ENCODE results near the gene FXR2. TPM values are rescaled to one million over a fixed set of nuclear protein-coding genes. Genes with fewer than 3 reads are reported as not detected.
"Not testable (repeated sequence)": the region's sequence is repeated elsewhere in the genome, so short reads cannot be mapped to it uniquely, and the experiment has no call there.

FXR2 gene
- total RNA-seq, 1 experiment from 2014 or later, result 35.1 TPM

DNA sequence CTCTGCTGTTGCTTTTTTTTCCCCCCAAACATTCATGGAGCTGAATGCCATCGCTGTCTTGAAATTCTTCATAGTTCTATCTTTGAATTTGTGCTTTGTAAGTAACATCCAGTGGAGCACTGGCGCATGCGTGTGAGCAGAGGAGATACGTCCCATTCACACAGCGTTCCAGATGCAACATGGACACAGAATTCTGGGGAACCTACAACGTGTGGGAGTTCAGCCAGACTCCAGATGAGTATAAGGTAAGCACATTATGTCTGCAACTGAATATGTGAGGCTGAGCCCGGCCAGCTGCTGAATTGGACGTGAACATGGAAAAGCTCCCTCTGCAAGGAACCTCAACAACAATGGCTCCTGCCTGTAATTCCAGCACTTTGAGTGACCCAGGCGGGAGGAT lies 31.8 kb upstream of the FXR2 start (continued):
- TF ChIP-seq, protein P1, sequence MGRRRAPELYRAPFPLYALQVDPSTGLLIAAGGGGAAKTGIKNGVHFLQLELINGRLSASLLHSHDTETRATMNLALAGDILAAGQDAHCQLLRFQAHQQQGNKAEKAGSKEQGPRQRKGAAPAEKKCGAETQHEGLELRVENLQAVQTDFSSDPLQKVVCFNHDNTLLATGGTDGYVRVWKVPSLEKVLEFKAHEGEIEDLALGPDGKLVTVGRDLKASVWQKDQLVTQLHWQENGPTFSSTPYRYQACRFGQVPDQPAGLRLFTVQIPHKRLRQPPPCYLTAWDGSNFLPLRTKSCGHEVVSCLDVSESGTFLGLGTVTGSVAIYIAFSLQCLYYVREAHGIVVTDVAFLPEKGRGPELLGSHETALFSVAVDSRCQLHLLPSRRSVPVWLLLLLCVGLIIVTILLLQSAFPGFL (CRISPR knock-in tag; IDR thresholded peaks at IDR 0.05; ENCODE audit: borderline replicate concordance), result no peak
- TF ChIP-seq, protein P2, sequence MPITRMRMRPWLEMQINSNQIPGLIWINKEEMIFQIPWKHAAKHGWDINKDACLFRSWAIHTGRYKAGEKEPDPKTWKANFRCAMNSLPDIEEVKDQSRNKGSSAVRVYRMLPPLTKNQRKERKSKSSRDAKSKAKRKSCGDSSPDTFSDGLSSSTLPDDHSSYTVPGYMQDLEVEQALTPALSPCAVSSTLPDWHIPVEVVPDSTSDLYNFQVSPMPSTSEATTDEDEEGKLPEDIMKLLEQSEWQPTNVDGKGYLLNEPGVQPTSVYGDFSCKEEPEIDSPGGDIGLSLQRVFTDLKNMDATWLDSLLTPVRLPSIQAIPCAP (CRISPR knock-in tag; IDR thresholded peaks at IDR 0.05), result no peak
- TF ChIP-seq KAT7 (CRISPR knock-in tag; IDR thresholded peaks at IDR 0.05; ENCODE audit: borderline replicate concordance), result no peak
- TF ChIP-seq ZNF423 (CRISPR knock-in tag; IDR thresholded peaks at IDR 0.05), result no peak
- TF ChIP-seq, protein P3, sequence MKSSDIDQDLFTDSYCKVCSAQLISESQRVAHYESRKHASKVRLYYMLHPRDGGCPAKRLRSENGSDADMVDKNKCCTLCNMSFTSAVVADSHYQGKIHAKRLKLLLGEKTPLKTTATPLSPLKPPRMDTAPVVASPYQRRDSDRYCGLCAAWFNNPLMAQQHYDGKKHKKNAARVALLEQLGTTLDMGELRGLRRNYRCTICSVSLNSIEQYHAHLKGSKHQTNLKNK (CRISPR knock-in tag; IDR thresholded peaks at IDR 0.05), result no peak

DNA sequence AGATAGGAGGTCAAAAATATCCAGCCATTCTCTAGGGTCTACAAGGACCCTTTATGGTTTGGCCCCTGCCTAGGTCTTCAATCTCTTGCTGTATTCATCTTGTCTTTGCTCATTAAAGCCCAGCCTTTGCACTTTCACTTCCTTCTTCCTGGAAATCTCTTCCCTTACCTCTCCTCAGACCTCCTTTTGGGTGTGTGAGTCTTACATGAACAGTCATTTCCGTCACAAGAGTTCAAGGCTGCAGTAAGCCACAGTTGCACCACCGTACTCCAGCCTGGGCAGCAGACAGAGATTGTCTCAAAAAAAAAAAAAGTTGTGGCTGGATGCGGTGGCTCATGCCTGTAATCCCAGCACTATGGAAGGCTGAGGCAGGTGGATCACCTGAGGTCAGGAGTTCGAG lies 30.1 kb upstream of the FXR2 start:
- DNase-seq (ENCODE audit: low spot score) (no peak), ATAC-seq (no peak)
- peaks cover 34% of the 10 kb centered on the region for H3K27me3 Mint-ChIP-seq (ENCODE audit: low read depth)
- no peaks in the 10 kb centered on the region for H3K36me3 Mint-ChIP-seq
- peaks cover 5% of the 10 kb centered on the region for H3K4me1 Mint-ChIP-seq
- H3K27ac Mint-ChIP-seq, result no peak overlapping the region
- peaks cover 7% of the 10 kb centered on the region for H3K9me3 Mint-ChIP-seq
- no peak overlapping the region for H3K4me3 Mint-ChIP-seq
- POLR2A ChIA-PET, result no interaction called here
- CTCF ChIA-PET, result no interaction called here
- TF ChIP-seq NFYB (CRISPR knock-in tag; conservative IDR thresholded peaks at IDR 0.05; ENCODE audit: low read depth), result no peak
- TF ChIP-seq, protein P4, sequence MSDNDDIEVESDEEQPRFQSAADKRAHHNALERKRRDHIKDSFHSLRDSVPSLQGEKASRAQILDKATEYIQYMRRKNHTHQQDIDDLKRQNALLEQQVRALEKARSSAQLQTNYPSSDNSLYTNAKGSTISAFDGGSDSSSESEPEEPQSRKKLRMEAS (CRISPR knock-in tag; IDR thresholded peaks at IDR 0.05), result no peak
- TF ChIP-seq, protein P5, sequence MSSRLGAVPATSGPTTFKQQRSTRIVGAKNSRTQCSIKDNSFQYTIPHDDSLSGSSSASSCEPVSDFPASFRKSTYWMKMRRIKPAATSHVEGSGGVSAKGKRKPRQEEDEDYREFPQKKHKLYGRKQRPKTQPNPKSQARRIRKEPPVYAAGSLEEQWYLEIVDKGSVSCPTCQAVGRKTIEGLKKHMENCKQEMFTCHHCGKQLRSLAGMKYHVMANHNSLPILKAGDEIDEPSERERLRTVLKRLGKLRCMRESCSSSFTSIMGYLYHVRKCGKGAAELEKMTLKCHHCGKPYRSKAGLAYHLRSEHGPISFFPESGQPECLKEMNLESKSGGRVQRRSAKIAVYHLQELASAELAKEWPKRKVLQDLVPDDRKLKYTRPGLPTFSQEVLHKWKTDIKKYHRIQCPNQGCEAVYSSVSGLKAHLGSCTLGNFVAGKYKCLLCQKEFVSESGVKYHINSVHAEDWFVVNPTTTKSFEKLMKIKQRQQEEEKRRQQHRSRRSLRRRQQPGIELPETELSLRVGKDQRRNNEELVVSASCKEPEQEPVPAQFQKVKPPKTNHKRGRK (CRISPR knock-in tag; IDR thresholded peaks at IDR 0.05; ENCODE audit: borderline replicate concordance), result no peak
- TF ChIP-seq, protein P6, sequence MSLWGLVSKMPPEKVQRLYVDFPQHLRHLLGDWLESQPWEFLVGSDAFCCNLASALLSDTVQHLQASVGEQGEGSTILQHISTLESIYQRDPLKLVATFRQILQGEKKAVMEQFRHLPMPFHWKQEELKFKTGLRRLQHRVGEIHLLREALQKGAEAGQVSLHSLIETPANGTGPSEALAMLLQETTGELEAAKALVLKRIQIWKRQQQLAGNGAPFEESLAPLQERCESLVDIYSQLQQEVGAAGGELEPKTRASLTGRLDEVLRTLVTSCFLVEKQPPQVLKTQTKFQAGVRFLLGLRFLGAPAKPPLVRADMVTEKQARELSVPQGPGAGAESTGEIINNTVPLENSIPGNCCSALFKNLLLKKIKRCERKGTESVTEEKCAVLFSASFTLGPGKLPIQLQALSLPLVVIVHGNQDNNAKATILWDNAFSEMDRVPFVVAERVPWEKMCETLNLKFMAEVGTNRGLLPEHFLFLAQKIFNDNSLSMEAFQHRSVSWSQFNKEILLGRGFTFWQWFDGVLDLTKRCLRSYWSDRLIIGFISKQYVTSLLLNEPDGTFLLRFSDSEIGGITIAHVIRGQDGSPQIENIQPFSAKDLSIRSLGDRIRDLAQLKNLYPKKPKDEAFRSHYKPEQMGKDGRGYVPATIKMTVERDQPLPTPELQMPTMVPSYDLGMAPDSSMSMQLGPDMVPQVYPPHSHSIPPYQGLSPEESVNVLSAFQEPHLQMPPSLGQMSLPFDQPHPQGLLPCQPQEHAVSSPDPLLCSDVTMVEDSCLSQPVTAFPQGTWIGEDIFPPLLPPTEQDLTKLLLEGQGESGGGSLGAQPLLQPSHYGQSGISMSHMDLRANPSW (CRISPR knock-in tag; conservative IDR thresholded peaks at IDR 0.05; ENCODE audit: low read depth), result no peak
- no peak for TF ChIP-seq MYBL2 (CRISPR knock-in tag; IDR thresholded peaks at IDR 0.05)
- TF ChIP-seq, protein P7, sequence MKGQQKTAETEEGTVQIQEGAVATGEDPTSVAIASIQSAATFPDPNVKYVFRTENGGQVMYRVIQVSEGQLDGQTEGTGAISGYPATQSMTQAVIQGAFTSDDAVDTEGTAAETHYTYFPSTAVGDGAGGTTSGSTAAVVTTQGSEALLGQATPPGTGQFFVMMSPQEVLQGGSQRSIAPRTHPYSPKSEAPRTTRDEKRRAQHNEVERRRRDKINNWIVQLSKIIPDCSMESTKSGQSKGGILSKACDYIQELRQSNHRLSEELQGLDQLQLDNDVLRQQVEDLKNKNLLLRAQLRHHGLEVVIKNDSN (CRISPR knock-in tag; IDR thresholded peaks at IDR 0.05), result no peak

DNA sequence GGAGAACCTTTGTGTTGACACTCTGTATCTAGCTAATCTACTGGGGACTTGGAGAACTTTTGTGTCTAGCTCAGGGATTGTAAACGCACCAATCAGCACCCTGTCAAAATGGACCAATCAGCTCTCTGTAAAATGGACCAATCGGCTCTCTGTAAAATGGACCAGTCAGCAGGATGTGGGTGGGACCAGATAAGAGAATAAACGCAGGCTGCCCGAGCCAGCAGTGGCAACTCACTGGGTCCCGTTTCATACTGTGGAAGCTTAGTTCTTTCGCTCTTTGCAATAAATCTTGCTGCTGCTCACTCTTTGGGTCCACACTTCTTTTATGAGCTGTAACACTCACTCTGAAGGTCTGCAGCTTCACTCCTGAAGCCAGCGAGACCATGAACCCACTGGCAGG lies 26.9 kb upstream of the FXR2 start:
- not testable (repeated sequence) for ATAC-seq; H3K4me3 Mint-ChIP-seq; H3K4me1 Mint-ChIP-seq; DNase-seq (ENCODE audit: low spot score); H3K36me3 Mint-ChIP-seq; H3K27ac Mint-ChIP-seq; H3K9me3 Mint-ChIP-seq
- ChIA-PET POLR2A (interaction anchor here (1.1 kb wide), 1 partner anchor 9 kb away, joined by 3 read pairs; the partner anchor contains the start of gene ATP1B2), CTCF (interaction anchor here (1.4 to 3.7 kb wide), 4 partner anchors 9 to 52 kb away, joined by 4 to 23 read pairs (median 14); partner anchors contain the start of genes SOX15, TP53 and WRAP53)
- peaks cover 11% of the 10 kb centered on the region for H3K27me3 Mint-ChIP-seq (ENCODE audit: low read depth)

DNA sequence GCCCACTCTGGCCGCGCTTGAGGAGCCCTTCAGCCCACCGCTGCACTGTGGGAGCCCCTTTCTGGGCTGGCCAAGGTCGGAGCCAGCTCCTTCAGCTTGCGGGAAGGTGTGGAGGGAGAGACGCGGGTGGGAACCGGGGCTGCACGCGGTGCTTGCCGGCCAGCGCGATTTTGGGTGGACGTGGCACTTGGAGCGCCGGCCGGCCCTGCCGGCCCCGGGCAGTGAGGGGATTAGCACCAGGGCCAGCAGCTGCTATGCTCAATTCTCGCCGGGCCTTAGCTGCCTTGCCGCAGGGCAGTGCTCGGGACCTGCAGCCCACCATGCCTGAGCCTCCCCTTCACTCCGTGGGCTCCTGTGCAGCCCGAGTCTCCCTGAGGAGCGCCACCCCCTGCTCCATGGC lies 26.1 kb upstream of the FXR2 start:
- POLR2A ChIA-PET, result no interaction called here
- H3K4me1 Mint-ChIP-seq, result peaks cover 10% of the 10 kb centered on the region
- no peaks in the 10 kb centered on the region for H3K36me3 Mint-ChIP-seq
- H3K27ac Mint-ChIP-seq, result no peak overlapping the region
- CTCF ChIA-PET, result interaction anchor here (1.4 to 3.7 kb wide), 4 partner anchors 8 to 51 kb away, joined by 4 to 23 read pairs (median 14); partner anchors contain the start of genes SOX15, TP53 and WRAP53
- H3K9me3 Mint-ChIP-seq, result peaks cover 7% of the 10 kb centered on the region
- no peak overlapping the region for H3K4me3 Mint-ChIP-seq
- ATAC-seq, result no peak
- no peak for DNase-seq (ENCODE audit: low spot score)
- H3K27me3 Mint-ChIP-seq (ENCODE audit: low read depth), result peaks cover 11% of the 10 kb centered on the region
- TF ChIP-seq, protein P8, sequence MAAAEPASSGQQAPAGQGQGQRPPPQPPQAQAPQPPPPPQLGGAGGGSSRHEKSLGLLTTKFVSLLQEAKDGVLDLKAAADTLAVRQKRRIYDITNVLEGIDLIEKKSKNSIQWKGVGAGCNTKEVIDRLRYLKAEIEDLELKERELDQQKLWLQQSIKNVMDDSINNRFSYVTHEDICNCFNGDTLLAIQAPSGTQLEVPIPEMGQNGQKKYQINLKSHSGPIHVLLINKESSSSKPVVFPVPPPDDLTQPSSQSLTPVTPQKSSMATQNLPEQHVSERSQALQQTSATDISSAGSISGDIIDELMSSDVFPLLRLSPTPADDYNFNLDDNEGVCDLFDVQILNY (CRISPR knock-in tag; IDR thresholded peaks at IDR 0.05), result no peak
- TF ChIP-seq NR3C1 (CRISPR knock-in tag; conservative IDR thresholded peaks at IDR 0.05; ENCODE audit: low read depth), result no peak
- no peak for TF ChIP-seq ZNF232 (CRISPR knock-in tag; IDR thresholded peaks at IDR 0.05)
- no peak for TF ChIP-seq IRF2 (CRISPR knock-in tag; IDR thresholded peaks at IDR 0.05; ENCODE audit: borderline replicate concordance, low read depth)
- no peak for TF ChIP-seq GABPB1 (CRISPR knock-in tag; IDR thresholded peaks at IDR 0.05)
- TF ChIP-seq RORB (CRISPR knock-in tag; IDR thresholded peaks at IDR 0.05), result no peak
- no peak for TF ChIP-seq ZNF317 (CRISPR knock-in tag; IDR thresholded peaks at IDR 0.05; ENCODE audit: borderline replicate concordance, low read depth)
